GM12878 (cell line): ENCODE results near the gene SPATS2L. TPM values are rescaled to one million over a fixed set of nuclear protein-coding genes. Genes with fewer than 3 reads are reported as not detected.

Experiments
- BACH1 ChIP-seq: fragments of 450-650 bp; IDR thresholded peaks from 2 replicates; pipeline ENCODE4 v1.6.1; 2017; ENCODE audit warnings: mild to moderate bottlenecking, borderline replicate concordance
- CBX3 ChIP-seq: fragments of 200-600 bp; sonication (generic); IDR thresholded peaks from 2 replicates; pipeline ENCODE4 v1.6.1; 2016; ENCODE audit warnings: low read depth, borderline replicate concordance
- CBX5 ChIP-seq: sonication (generic); IDR thresholded peaks from 2 replicates; pipeline ENCODE4 v1.6.1; 2016; ENCODE audit warnings: low read depth, moderate library complexity, mild to moderate bottlenecking, inconsistent platforms
- HCFC1 ChIP-seq: fragments of 150-350 bp; IDR thresholded peaks from 2 replicates; pipeline ENCODE4 v1.6.1; 2014; ENCODE audit warnings: low read length
- PML ChIP-seq: IDR thresholded peaks from 2 replicates; pipeline ENCODE4 v1.6.1; 2012; ENCODE audit warnings: low read length, inconsistent platforms
- SIN3A ChIP-seq: IDR thresholded peaks from 2 replicates; pipeline ENCODE4 v1.6.1; 2012; ENCODE audit warnings: low read depth, low read length, improper control_type of control experiment
- SMAD5 ChIP-seq: IDR thresholded peaks from 2 replicates; pipeline ENCODE4 v1.6.1; 2016; ENCODE audit warnings: antibody characterized with exemption, low read depth
- SREBF1 ChIP-seq: IDR thresholded peaks from 2 replicates; pipeline ENCODE4 v1.6.1; 2012; ENCODE audit warnings: mild to moderate bottlenecking, low read length
- SUPT20H ChIP-seq: IDR thresholded peaks from 2 replicates; pipeline ENCODE4 v1.6.1; 2011; ENCODE audit warnings: low read depth, mild to moderate bottlenecking, low read length, moderate library complexity, borderline replicate concordance; ENCODE audit not compliant: control insufficient read depth
- YY1 ChIP-seq: IDR thresholded peaks from 2 replicates; pipeline ENCODE4 v1.6.1; 2011; ENCODE audit warnings: low read depth, mild to moderate bottlenecking, low read length
- polyA plus RNA-seq, 11 experiments: library from polyadenylated mRNA; depleted of rRNA in 4 of 11; unstranded in 6 of 11; stranded (reverse) in 5 of 11; fragments of >200 nt; fragmentation: Nextera tagmentation in 4 of 11; fragmentation: Illumina TruSeq in 1 of 11; extraction: Ambion mirVana in 4 of 11; extraction: Trizol in 1 of 11; gene quantifications; 1 replicate in 1 of 11; 2 replicates in 10 of 11; pipeline versions ENCODE4 v1.2.1 to v1.2.3, GENCODE V29; 2011 to 2016; ENCODE audit warnings: inconsistent platforms in 2 of 11, missing spikeins in 2 of 11, low read depth in 1 of 11
- total RNA-seq, 4 experiments: library from RNA; depleted of rRNA in 3 of 4; stranded (reverse); fragments of >200 nt in 3 of 4; fragmentation: Illumina TruSeq in 1 of 4; extraction: Trizol in 1 of 4; gene quantifications; 2 replicates each; pipeline versions ENCODE4 v1.2.1 to v1.2.3, GENCODE V29; 2013 to 2021
- TF ChIP-seq, protein P1 (sequence below): fragments of 150-350 bp; IDR thresholded peaks from 2 replicates; pipeline ENCODE4 v1.6.1; 2016; ENCODE audit warnings: low read depth, low read length
- TF ChIP-seq, protein P2 (sequence below): fragments of 450-650 bp; IDR thresholded peaks from 2 replicates; pipeline ENCODE4 v1.6.1; 2018; ENCODE audit warnings: mild to moderate bottlenecking, low read depth, moderate library complexity; ENCODE audit not compliant: partially characterized antibody
- TF ChIP-seq, protein P3 (sequence below): IDR thresholded peaks from 2 replicates; pipeline ENCODE4 v1.6.1; 2012; ENCODE audit warnings: improper control_type of control experiment, low read depth, low read length; ENCODE audit not compliant: insufficient replicate concordance
- TF ChIP-seq, protein P4 (sequence below): IDR thresholded peaks from 2 replicates; pipeline ENCODE4 v1.6.1; 2011; ENCODE audit warnings: mild to moderate bottlenecking, low read depth, low read length, moderate library complexity; ENCODE audit not compliant: insufficient replicate concordance

SPATS2L gene
- total and polyA plus RNA-seq, 10 of the 15 experiments (the other 5 are each of a cell fraction or from before 2014, with no cell fraction given), result 5.2 to 30.0 (median 20.1) TPM

DNA sequence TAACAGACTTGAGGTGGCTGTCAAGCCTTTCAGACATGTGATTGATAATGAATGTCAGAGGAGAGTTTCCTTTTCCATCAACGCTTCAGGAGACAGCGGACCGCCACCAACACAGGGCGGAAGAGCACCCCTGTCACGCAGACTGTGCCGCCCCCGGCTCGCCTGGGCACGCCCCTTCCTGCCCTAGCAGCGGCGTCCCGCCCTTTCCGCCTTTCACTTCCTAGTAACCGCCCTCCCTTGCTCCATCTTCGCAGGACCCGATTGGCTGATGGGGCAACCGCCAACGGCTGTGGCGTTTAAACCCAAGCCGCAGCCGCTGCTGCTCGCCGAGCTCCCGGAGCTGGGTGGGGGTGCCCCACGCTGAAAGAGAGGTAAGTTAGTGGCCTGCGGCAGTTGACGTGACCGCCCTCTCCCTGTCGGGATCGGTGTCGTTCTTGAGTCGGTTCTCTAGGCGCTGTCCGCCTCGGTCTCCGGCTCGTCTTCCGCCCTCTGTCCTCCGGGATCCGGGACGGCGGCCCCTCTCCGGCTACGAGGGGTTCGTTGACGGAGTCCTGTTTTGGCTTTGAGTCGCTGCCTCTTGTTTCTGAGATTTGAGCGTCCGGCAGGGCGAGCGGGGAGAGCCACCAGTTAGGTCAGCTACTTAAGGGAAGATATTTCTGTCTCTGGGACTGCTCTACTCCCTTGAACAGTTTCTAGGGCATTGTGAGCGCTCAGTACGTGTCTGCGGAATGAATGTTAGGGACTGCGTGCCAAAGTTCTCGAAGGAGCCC lies 219.6 kb downstream of the SPATS2L start, which contains the start of gene SGO2 (continued):
- peak; percentile 41; the same call in 1 of the 2 replicates for TF ChIP-seq BACH1
- TF ChIP-seq PML, result no peak; the same call in 1 of the 2 replicates
- no peak for TF ChIP-seq CBX5
- TF ChIP-seq, protein P1, sequence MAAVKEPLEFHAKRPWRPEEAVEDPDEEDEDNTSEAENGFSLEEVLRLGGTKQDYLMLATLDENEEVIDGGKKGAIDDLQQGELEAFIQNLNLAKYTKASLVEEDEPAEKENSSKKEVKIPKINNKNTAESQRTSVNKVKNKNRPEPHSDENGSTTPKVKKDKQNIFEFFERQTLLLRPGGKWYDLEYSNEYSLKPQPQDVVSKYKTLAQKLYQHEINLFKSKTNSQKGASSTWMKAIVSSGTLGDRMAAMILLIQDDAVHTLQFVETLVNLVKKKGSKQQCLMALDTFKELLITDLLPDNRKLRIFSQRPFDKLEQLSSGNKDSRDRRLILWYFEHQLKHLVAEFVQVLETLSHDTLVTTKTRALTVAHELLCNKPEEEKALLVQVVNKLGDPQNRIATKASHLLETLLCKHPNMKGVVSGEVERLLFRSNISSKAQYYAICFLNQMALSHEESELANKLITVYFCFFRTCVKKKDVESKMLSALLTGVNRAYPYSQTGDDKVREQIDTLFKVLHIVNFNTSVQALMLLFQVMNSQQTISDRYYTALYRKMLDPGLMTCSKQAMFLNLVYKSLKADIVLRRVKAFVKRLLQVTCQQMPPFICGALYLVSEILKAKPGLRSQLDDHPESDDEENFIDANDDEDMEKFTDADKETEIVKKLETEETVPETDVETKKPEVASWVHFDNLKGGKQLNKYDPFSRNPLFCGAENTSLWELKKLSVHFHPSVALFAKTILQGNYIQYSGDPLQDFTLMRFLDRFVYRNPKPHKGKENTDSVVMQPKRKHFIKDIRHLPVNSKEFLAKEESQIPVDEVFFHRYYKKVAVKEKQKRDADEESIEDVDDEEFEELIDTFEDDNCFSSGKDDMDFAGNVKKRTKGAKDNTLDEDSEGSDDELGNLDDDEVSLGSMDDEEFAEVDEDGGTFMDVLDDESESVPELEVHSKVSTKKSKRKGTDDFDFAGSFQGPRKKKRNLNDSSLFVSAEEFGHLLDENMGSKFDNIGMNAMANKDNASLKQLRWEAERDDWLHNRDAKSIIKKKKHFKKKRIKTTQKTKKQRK, result no peak
- no peak; the same call in 1 of the 2 replicates for TF ChIP-seq YY1
- TF ChIP-seq SIN3A, result peak; percentile 99
- TF ChIP-seq, protein P2, sequence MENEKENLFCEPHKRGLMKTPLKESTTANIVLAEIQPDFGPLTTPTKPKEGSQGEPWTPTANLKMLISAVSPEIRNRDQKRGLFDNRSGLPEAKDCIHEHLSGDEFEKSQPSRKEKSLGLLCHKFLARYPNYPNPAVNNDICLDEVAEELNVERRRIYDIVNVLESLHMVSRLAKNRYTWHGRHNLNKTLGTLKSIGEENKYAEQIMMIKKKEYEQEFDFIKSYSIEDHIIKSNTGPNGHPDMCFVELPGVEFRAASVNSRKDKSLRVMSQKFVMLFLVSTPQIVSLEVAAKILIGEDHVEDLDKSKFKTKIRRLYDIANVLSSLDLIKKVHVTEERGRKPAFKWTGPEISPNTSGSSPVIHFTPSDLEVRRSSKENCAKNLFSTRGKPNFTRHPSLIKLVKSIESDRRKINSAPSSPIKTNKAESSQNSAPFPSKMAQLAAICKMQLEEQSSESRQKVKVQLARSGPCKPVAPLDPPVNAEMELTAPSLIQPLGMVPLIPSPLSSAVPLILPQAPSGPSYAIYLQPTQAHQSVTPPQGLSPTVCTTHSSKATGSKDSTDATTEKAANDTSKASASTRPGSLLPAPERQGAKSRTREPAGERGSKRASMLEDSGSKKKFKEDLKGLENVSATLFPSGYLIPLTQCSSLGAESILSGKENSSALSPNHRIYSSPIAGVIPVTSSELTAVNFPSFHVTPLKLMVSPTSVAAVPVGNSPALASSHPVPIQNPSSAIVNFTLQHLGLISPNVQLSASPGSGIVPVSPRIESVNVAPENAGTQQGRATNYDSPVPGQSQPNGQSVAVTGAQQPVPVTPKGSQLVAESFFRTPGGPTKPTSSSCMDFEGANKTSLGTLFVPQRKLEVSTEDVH, result peak; percentile 55
- TF ChIP-seq, protein P3, sequence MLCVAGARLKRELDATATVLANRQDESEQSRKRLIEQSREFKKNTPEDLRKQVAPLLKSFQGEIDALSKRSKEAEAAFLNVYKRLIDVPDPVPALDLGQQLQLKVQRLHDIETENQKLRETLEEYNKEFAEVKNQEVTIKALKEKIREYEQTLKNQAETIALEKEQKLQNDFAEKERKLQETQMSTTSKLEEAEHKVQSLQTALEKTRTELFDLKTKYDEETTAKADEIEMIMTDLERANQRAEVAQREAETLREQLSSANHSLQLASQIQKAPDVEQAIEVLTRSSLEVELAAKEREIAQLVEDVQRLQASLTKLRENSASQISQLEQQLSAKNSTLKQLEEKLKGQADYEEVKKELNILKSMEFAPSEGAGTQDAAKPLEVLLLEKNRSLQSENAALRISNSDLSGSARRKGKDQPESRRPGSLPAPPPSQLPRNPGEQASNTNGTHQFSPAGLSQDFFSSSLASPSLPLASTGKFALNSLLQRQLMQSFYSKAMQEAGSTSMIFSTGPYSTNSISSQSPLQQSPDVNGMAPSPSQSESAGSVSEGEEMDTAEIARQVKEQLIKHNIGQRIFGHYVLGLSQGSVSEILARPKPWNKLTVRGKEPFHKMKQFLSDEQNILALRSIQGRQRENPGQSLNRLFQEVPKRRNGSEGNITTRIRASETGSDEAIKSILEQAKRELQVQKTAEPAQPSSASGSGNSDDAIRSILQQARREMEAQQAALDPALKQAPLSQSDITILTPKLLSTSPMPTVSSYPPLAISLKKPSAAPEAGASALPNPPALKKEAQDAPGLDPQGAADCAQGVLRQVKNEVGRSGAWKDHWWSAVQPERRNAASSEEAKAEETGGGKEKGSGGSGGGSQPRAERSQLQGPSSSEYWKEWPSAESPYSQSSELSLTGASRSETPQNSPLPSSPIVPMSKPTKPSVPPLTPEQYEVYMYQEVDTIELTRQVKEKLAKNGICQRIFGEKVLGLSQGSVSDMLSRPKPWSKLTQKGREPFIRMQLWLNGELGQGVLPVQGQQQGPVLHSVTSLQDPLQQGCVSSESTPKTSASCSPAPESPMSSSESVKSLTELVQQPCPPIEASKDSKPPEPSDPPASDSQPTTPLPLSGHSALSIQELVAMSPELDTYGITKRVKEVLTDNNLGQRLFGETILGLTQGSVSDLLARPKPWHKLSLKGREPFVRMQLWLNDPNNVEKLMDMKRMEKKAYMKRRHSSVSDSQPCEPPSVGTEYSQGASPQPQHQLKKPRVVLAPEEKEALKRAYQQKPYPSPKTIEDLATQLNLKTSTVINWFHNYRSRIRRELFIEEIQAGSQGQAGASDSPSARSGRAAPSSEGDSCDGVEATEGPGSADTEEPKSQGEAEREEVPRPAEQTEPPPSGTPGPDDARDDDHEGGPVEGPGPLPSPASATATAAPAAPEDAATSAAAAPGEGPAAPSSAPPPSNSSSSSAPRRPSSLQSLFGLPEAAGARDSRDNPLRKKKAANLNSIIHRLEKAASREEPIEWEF, result no peak
- TF ChIP-seq, protein P4, sequence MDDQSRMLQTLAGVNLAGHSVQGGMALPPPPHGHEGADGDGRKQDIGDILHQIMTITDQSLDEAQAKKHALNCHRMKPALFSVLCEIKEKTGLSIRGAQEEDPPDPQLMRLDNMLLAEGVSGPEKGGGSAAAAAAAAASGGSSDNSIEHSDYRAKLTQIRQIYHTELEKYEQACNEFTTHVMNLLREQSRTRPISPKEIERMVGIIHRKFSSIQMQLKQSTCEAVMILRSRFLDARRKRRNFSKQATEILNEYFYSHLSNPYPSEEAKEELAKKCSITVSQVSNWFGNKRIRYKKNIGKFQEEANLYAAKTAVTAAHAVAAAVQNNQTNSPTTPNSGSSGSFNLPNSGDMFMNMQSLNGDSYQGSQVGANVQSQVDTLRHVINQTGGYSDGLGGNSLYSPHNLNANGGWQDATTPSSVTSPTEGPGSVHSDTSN, result no peak
- TF ChIP-seq SREBF1, result no peak
- TF ChIP-seq HCFC1, result peak; percentile 43
- no peak; the same call in 1 of the 2 replicates for TF ChIP-seq SMAD5
- TF ChIP-seq SUPT20H, result no peak
- no peak for TF ChIP-seq CBX3
